HG03045 (cell line): ENCODE data around the gene MYB.
"Not testable (repeated sequence)": the region's sequence is repeated elsewhere in the genome, so short reads cannot be mapped to it uniquely, and the experiment has no call there.

Experiments used
- ATAC-seq: cut with Tn5 transposase; IDR thresholded peaks from one replicate; pipeline ENCODE4 v1.9.1; 2021; ENCODE audit warnings: mild to moderate bottlenecking, moderate library complexity; ENCODE audit not compliant: unreplicated experiment

Gene MYB

DNA sequence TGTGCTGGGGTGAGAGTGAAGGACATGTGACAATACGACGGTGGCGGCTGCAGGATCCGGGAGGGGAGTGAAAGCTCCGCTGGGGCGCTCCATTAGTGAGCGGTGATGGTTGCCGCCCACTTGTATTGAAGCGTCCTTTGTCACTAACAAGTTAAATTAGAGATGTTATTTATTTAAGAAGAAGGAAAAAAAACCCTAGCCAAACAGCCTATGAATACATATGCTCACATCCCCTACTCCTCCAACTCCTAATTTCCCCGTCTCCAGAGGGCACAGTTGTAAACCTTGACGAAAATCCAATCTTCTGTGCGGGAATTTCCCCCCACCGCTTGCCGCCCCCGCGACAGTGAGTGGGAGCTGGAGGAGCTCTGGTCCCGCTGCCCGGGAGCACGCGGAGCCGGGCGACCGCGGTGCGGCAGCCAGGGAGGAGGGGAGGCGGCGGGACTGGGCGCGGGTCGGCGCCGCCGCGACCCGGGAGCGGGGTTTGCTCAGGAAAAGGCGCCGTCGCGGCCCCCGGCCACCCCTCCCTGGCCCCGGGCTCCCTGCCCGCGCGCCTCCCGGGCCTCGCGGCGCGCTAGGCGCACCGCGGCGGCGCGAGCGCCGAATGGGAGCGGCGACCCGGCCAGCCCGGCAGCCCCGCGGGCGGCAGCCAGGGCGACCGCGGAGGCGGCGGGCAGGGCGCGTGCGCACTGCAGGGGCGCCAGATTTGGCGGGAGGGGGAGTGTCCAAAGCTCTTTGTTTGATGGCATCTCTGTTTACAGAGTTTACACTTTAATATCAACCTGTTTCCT, at the start of gene MYB:
MYB (plus strand) TSS at position 767 of the 791 bp plus-strand sequence. CDS start 206 bp downstream, outside the sequence.
- peak; percentile 42 for ATAC-seq

- no peak for ATAC-seq
Observed at GRCh38 chr6:135132776-135133175, 48.3 kb upstream of the MYB start.

- no peak for ATAC-seq
Observed at GRCh38 chr6:135135835-135136234, 45.3 kb upstream of the MYB start.

DNA sequence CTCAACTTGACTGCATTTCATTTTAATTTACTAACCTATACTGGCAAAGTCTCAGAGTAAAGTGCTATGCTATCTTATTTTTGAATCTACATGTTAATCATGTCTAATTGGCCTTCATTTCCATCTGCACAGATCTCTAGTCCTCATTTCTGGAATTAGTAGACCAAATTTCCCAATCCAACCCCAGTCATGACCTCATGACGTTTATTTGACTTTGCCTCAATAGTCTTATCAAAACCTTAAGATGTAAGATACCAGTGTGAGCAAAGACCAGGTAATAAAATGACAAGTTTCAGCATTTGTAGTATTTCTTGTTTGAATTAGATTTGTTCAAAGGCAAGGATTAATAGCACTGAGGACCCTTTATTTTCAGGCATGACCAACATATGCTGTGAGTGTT, 43.3 kb upstream of the MYB start:
- no peak for ATAC-seq

GRCh38 chr6:135141182-135141581, 39.9 kb upstream of the MYB start:
- ATAC-seq: no peak

- peak; percentile 43 for ATAC-seq
Observed at GRCh38 chr6:135141728-135142127, 39.4 kb upstream of the MYB start.

GRCh38 chr6:135142232-135142631, 38.9 kb upstream of the MYB start:
- ATAC-seq: not testable (repeated sequence)

- ATAC-seq: no peak
Observed at GRCh38 chr6:135144673-135145062, 36.4 kb upstream of the MYB start.

- ATAC-seq: no peak
Observed at GRCh38 chr6:135145063-135145800, 35.9 kb upstream of the MYB start.

GRCh38 chr6:135146162-135146934, 34.8 kb upstream of the MYB start:
- ATAC-seq: no peak

DNA sequence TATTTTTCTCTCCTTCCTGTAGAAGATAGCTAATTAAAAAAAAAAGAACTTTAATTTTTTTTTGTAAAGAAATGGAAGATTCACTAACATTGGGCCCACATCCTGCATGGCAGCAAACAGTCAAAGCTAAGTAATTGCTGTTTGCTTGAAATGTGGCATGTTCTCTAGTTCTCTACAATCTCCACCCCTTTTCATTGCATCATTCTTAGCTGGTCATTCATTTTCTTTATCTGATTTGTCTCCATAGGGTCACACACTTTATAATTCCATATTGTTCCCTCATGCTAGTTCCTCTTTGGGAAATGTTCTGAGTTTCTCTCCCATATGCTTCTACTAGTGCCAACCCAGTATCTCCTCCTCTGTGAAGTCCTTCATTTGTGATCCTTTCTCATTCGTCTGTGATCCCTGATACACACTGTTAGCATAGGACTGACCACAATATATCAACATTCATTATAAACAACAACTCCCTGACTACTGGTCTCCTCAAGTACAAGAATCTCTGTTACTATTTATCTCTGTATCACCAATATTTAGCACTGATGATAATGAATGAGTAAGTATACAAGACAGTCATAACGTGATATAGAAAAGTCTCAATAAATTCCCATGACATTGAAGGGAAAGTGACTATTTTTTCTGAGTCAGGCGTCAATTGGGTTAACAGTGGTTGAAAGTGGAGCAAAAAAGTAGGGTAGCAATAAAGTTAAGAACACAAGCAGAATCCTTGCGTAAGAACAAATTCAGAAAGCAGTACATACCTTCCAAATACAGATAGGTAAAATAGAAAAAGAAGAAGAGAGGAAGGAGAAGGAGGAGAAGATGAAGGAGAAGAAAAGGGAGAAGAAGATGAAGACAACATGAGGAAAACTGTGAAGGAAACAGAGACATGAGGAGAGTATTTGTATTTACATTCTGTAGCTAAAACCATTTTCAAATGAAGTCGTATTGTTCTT, 33.2 kb upstream of the MYB start:
- no peak for ATAC-seq

GRCh38 chr6:135148889-135149288, 32.2 kb upstream of the MYB start:
- ATAC-seq: no peak

DNA sequence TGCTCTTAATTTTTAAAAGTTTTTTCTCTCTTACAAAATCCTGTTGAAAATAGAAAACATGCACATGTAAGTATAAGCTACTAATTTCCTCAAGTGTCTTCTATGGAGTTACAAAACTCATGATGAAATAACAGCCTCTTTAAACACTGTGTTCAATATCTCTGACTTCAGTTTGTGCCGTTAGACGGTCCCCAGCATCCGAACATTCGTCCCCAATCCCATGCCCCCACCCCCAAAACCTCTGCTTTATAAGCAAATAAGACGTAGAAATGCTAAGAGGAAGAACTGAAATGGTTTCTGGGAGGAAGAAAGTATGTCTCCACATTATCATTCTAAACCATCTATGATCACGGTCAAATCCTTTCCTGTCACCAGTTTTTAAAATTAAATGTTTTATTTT, 31.7 kb upstream of the MYB start:
- no peak for ATAC-seq

DNA sequence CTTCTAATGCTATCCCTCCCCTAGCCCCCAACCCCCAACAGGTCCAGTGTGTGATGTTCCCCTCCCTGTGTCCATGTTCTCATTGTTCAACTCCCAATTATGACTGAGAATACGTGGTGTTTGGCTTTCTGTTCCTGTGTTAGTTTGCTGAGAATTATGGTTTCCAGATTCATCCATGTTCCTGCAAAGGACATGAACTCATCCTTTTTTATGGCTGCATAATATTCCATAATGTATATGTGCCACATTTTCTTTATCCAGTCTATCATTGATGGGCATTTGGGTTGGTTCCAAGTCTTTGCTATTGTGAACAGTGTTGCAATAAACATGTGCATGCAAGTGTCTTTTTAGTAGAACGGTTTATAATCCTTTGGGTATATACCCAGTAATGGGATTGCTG, 30.6 kb upstream of the MYB start:
- not testable (repeated sequence) for ATAC-seq

DNA sequence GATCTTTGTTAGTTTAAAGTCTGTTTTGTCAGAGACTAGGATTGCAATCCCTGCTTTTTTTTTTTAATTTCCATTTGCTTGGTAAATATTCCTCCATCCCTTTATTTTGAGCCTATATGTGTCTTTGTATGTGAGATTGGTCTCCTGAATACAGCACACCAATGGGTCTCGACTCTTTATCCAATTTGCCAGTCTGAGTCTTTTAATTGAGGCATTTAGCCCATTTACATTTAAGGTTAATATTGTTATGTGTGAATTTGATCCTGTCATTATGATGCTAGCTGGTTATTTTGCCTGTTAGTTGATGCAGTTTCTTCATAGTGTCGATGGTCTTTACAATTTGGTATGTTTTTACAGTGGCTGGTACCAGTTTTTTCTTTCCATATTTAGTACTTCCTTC, 27.0 kb upstream of the MYB start:
- ATAC-seq: not testable (repeated sequence)

GRCh38 chr6:135158397-135158796, 22.7 kb upstream of the MYB start:
- no peak for ATAC-seq

- no peak for ATAC-seq
Observed at GRCh38 chr6:135159531-135159930, 21.6 kb upstream of the MYB start.

GRCh38 chr6:135161411-135162395, 19.4 kb upstream of the MYB start:
- no peak for ATAC-seq
